GM18505 (cell line): Measurements from ENCODE around the gene PRR5L.

Experiments
- ATAC-seq: cut with Tn5 transposase; IDR thresholded peaks from one replicate; pipeline ENCODE4 v1.9.1; 2021; ENCODE audit not compliant: unreplicated experiment
- POLR2A ChIP-seq: IDR thresholded peaks from 4 replicates; pipeline ENCODE4 v1.6.1; 2011; ENCODE audit warnings: borderline replicate concordance; ENCODE audit not compliant: insufficient read depth, insufficient read length; ENCODE audit errors: extremely low read depth

Gene PRR5L

GRCh38 chr11:36345535-36346141 is 49.5 kb downstream of the PRR5L start:
- no peak for TF ChIP-seq POLR2A
- ATAC-seq = no peak

- TF ChIP-seq POLR2A = no peak
- no peak for ATAC-seq
Observed at GRCh38 chr11:36346562-36347383, 50.7 kb downstream of the PRR5L start.

GRCh38 chr11:36347384-36347906 is 51.4 kb downstream of the PRR5L start:
- no peak for ATAC-seq
- TF ChIP-seq POLR2A = no peak

- TF ChIP-seq POLR2A = no peak
Observed at GRCh38 chr11:36349351-36350136, 53.5 kb downstream of the PRR5L start.

GRCh38 chr11:36350137-36350513 is 54.0 kb downstream of the PRR5L start:
- no peak for ATAC-seq
- TF ChIP-seq POLR2A = no peak

More at GRCh38 chr11:36349351-36350136, 53.5 kb downstream of the PRR5L start:
- no peak for ATAC-seq

GRCh38 chr11:36352922-36353321 is 56.8 kb downstream of the PRR5L start:
- ATAC-seq = no peak
- no peak for TF ChIP-seq POLR2A

- ATAC-seq = peak; percentile 74
Observed at GRCh38 chr11:36354221-36355003, 58.3 kb downstream of the PRR5L start.

GRCh38 chr11:36356201-36356600 is 60.1 kb downstream of the PRR5L start:
- ATAC-seq = peak; percentile 57
- TF ChIP-seq POLR2A = no peak

More at GRCh38 chr11:36354221-36355003, 58.3 kb downstream of the PRR5L start:
- TF ChIP-seq POLR2A = no peak

GRCh38 chr11:36357831-36358230 is 61.7 kb downstream of the PRR5L start:
- ATAC-seq = no peak
- TF ChIP-seq POLR2A = no peak

GRCh38 chr11:36358436-36358835 is 62.3 kb downstream of the PRR5L start:
- no peak for ATAC-seq
- no peak for TF ChIP-seq POLR2A

- no peak for TF ChIP-seq POLR2A
- ATAC-seq = peak; percentile 39
Observed at GRCh38 chr11:36360318-36360717, 64.2 kb downstream of the PRR5L start.

GRCh38 chr11:36360826-36361415 is 64.8 kb downstream of the PRR5L start:
- peak; percentile 25 for ATAC-seq
- no peak for TF ChIP-seq POLR2A
